ENCODE measurements around the gene ANKRD55.

- no peak for TF ChIP-seq RAD21 (IDR thresholded peaks at IDR 0.05)
- no peak for TF ChIP-seq MAX (IDR thresholded peaks at IDR 0.05)
- TF ChIP-seq CTCF (IDR thresholded peaks at IDR 0.05; ENCODE audit: low read depth, low read length, missing input control), result no peak
- TF ChIP-seq ZBTB33 (IDR thresholded peaks at IDR 0.05), result no peak
- TF ChIP-seq YY1 (IDR thresholded peaks at IDR 0.05), result no peak
- TF ChIP-seq JUND (IDR thresholded peaks at IDR 0.05), result no peak
- TF ChIP-seq EGR1 (IDR thresholded peaks at IDR 0.05; ENCODE audit: low read depth in 2 of 2), result no peak
- no peak for TF ChIP-seq FOXA1 (IDR thresholded peaks at IDR 0.05)
- no peak for TF ChIP-seq GABPA (IDR thresholded peaks at IDR 0.05 in 1 of 2, conservative IDR thresholded peaks at IDR 0.05 in 1 of 2)
- TF ChIP-seq REST (IDR thresholded peaks at IDR 0.05), result no peak
- TF ChIP-seq TAF1 (conservative IDR thresholded peaks at IDR 0.05), result no peak
- TF ChIP-seq SP1 (IDR thresholded peaks at IDR 0.05), result no peak
- no peak for TF ChIP-seq RXRA (IDR thresholded peaks at IDR 0.05)
- no peak for TF ChIP-seq ATF3 (IDR thresholded peaks at IDR 0.05)
Observed at GRCh38 chr5:56100439-56101176, 132.5 kb downstream of the ANKRD55 start.
